Measurements from ENCODE around the gene MAML3.

The MAML3 gene

DNA sequence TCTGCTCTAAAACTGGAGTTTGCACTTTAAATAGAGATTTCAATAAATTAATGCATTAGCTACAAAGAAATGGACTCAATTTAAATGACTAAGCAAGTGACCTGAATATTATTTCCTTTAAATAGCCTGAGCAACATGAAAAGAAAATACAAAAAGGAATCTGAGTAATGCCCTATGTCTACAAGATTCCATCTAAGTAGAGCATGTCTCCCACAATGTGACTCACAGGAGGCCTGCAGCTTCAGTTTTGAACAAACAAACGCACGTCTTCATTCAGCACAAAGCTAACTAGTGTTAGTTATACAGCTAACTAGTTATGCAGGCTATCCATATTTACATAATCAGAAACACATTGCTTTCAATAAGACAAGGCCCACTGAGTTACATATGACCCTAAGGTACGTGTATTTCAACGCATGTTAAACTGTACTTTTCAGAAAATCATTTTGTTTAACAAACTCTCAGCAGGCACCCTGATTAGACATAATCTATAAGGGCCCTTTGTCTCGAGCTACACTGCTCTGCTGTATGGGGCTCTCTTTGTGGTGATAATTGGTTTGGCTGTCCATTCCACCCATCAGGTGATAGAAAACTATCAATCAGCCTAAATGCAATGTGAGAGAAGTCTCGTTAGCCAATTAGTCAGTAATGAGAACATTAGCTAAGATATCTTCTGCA lies 116.5 kb downstream of the MAML3 start:
- DNase-seq = no peak

DNA sequence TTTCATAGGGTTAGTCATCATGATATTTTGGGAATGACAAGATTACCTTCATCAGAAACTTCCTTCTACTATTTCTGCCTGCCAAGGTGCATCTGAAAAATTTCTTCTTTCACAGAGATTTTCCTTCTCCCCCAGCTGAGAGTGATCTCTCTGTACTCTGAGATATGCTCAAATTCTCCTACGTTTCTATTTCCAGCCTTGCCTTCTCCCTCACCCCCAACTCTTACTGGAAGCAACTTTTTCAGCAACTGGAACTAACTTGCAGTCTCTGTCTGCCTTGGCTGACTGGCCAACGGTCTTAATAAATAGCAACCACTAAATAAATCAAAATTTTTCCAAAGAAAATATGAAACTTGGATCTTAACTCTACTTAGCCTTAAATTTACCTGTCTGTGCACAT lies 122.3 kb downstream of the MAML3 start:
- DNase-seq = no peak

DNA sequence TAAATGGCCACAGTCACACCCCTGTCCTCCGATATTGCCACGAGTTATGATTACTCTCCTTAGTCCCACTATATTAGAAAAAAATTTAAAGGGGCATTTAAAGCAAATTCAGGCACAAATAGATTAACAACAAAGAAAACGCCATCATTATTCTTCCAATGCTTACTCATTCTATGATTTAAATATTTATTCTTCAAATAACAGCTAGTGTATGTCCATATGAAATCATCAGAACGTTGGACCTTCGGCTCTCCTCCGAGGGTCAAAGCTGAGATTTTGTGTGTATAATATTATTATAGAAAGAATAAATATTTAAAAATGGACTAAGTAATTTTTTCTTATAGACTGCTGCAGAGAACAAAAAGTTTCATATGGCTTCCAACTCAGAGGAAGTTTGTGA lies 122.9 kb downstream of the MAML3 start:
- no peak for DNase-seq

DNA sequence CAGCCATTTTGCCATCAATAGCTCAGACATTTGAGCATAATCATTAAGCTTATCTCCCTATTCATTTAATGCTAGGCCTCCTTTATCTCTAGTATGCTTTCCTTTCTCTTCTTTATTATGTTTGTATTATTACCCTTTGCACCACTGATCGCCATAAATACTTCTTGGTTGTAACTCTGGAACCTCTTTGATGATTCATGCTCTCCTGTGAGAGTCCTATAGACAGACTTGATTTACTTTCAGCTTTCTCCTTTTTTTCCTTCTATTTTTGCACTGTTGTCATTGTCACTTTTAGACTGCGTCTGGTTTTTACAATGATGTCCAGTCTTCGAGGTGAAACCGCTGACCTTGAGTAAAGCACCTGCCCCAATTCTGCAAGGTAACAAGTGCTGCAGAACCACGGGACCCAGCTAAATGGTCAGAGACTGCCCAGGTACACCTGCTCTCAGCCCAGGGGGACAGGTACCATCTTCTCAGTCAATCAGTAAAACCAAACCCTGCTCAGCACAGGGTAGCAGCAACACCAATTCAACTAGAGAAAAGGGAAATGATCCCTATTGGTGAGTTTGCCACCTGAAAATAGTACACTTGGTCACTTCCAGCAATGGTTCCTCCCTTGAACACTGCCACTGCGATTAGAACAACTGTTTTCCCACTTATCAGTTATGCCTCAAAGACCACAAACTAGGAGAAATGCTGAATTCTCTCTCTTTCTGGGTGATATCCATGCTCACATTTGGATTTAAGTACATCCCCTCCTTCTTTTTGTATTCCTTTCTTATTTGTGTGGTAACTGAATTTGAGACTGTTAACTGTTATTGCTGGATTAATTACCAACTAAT lies 125.1 kb downstream of the MAML3 start:
- no peak for DNase-seq

DNA sequence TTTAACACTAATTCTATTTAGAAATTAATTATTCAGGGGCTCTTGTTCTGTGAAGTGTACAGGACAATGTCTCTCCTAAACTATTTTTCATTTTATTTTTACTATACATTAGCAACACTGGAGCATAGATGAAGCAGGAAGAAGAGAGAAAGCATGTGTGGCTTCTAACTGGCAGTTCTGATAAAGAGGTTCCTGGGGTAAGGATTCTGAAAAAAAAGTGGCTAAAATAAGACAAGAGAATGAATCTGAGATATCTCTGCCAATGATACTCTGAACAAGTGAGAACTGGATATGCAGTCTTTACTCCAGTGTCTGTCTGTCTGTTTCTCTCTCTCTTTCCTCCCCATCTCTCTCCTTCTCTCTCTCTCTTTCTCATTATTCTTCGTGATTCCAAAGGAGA lies 125.9 kb downstream of the MAML3 start:
- DNase-seq = no peak

DNA sequence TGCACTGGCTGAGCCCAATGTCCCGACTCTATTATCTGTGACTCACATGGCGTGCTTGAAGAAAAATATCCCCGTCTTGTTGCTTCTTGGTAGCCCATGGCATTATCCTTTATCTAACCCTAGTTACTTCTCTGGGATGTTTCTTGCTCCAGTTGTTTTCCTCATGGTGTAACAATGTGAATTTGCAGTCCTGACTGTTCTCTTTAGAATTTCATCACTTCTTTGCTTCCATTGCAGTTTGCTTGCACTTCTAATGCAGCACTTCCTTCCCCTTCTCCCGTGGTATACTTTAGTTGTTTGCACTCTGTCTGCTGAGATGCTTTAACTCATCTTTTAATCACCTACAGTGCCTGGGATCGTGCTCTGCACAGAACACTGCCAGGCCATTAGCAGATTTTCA lies 126.9 kb downstream of the MAML3 start:
- DNase-seq = no peak

DNA sequence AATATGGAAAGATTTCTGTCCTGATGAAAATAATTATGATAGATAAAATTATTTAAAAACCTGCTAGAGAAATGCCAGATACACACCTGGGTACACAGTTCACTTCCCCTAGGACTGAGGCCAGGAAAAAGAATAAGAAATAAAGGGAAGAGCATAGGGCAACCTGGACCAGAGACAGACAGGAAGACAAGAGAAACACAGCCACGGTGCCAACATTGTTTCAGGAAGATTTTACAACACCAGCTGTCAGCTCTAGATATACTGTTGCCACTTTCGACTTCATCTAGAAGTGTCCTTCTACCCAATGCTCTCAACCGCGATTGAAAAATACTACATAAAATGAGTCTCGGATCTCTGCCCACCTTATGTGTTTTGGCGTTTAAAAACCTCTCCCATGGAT lies 128.5 kb downstream of the MAML3 start:
- DNase-seq = no peak

DNA sequence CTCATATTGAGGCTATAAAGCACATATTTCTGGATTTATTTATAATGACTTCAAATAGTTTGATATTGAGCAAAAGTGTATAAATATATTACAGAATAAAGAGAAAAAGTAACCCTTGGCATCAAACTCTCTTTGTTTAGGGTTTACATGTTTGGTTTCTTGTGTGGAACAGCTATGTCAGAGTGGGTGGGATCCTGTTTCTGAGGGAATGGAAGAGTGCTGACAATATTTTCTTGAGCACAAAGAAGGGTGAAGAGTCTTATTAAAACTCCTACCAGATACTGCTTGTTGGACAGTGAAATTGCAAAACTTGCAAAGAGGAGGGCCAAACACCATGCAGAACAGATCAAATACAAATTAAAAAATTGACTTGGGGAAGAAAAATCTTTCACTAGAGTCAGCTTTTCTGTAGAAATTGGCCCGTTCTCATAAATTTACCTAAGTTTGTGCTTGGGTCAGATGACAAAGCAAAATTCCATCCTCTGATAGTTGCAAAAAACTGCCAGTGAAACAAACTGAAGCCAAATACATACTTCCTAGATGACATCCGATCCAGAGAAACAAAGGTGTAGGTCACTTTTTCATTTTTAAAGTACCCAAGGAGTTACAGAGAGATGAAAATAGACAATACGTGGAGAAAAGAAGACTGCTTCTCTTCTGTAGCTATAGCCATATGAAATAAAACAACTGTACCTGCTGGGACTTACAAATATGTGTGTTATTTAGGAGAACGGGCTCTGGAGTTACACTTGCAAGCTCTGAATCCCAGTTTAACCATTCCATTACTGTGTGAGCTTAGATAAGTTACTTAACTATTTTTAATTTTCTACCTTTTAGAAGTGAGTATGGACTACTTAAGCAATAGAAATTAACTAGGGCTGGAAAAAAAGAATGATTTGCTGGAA lies 133.3 kb downstream of the MAML3 start:
- DNase-seq = no peak

DNA sequence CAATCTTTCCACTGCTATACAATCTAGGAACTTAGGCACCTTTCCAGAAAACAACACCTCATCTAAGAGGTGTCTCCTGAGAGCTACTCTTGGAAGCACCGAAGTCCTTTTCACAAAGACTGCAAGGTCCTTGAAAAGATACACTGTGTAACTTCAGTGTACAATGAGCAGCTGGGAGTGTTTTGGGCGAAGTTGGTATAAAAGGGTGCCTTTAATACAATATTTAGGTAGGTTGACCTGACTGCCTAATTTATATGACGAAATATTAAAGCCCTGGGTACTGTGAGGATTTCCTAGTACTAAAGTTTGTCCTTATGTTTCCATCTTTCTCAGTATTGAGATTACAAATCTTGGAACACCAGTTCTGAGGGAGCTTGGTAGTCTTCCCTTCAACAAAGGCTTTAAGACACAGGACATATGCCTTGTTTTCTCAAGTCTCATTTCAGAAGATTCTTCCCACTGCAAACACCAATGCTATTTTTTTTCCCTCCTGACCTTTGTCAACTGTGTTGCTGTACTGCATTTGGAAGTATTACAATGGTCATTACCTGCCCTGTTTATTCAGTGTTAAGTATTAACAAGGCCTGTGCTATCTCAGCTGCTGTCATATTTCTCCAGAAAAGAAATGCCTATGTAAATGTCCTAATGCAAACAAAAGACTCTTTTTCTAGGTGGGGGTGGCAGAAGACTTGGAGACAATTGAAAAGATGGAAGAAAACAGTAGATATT lies 134.2 kb downstream of the MAML3 start:
- DNase-seq = no peak

DNA sequence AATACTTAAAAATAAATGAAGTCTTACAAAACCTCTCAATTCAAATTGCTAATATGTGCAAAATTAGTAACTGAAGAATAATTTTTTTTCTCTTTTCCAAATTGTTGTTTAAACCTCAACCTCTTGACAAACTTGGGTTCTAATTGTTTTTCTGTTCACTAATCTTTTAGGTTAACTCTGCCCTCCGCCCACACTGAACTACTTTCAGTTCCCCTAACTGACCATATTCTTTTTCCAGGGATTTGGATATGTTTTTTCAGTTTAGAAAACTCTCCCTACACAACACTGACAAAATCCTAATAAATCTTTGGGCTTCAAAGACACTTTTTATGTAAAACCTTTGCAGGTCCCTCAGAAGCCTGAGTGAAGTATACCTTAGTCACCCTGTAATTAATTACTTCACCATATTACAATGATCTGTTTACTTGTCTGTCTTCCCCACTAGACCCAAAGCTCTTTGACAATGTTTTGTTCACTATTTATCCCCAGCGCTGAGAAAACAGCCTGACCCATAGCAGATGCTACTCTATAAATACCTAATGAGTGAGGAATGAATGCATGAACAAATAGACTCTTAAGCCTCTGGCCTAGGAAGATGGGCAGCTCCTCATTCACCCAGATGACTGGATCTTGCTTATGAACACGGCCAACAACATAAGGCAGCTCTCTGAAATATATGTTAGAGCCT lies 134.9 kb downstream of the MAML3 start:
- no peak for DNase-seq

DNA sequence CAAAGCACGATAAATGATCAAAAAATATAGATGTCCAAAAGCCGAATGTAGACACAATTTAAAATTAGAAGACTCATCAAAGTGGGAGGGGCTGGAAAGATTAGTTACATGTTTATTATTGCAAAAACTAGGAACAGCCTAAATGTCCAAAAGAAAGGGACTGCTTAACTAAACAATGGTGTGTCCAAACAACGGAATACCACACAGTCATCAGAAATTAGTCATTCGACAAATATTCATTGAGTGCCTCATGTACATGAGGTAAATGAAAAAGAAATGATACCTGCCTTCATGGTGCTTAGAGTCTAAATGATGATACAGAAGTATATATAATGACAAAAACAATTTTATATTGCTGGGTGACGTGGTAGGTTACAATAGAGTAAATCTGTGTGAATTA lies 139.7 kb downstream of the MAML3 start:
- DNase-seq = no peak

DNA sequence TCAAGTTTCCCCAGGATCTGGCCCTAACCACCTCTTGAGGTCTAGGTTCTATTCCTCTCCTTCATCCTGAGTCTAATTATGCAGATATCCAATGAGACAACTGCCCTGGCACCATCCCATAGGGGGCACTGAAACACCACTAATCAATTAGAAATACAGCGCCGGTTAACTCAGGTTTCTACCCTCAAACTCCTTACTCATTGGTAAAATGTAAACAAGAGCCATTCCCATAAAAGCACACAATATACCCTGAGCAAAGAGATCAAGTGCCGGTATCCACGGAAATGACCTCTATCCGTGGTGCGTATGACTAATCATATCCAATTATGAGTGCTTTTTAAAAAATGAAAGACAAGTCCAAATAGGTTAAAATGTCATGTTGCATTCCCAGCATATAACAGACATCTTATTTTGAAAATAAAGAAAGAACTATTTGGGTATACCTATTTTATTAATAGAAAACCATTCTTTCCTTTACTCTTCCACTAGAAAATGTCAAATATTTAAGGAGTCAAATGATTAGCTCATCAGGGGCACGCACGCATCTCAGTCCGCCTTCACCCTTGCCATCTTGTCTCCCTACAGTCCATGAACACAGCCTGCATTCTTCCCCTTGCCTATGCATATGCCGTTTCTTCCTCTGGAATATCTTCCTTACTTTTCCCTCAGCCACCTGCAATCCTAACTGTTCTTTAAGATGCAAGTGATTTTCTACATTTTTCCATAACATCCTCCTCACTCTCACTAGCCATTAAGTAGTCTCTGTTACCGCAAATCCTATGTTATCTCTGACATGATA lies 141.1 kb downstream of the MAML3 start:
- peak; percentile 41 for DNase-seq

DNA sequence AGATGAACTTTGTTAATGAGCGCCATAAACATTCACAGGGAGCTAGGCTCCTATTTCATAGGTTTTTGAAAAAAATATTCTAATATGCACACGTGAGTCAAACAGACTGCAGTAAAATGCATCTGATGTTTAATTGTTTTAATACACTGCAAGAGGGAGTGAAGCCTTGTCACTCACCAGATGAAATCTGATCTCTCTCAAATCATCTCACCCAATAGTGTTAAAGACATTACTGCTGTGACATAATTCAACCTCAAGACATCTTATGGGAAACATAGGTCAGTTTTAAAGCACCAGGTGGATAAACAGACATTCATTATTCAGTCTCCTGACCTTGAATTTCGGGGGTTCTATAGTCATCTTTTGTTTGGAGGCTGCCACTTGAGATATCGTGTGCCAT lies 148.3 kb downstream of the MAML3 start:
- DNase-seq = no peak

DNA sequence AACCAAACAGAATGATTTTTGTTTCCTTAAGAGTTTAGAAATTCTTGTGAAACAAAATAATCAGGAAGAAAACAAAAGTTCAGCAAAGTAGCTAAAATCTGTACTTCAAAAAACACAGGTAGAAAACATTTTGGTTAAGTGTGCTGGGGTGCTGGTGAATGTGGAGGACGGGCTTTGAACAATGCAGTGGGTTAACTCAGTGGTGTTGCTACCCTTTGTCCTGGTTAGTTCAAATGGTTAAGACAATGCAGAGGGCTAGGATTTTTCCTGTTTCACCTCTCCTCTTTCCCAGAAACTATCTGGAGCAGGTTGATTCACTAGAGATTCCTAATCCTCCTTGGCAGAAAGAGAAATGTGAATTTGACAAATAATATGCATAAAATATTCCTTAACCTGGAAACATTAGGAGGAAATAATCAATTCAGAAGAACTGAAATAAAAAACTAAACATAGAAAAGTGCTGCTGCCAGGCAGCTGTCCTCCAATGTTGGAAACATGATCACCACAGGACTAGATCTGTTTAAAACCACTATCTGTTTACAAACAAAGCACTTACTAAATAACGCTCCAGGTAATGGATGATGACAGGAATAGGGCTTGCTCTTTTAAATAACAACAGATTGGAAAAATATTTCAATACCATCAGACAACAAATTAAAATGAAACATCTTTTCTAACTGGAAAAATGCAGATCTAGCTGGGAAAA lies 148.9 kb downstream of the MAML3 start:
- DNase-seq = no peak

DNA sequence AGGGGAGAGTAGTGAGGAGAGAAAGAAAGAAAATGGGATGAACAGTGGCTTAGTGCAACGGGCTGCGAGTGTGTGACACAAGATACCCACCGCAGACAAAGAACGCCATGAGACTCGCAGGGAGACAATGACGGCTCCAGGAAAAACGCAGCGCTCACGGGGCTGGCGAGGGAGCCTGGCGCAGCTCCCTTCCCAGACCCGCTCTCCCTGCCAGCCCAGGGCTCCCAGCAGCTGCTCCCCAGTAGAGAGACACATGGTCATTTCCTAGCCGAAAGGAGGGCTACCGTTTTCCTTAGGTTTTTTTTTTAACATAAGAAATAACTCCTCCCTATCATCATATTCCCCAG lies 149.5 kb downstream of the MAML3 start:
- no peak for DNase-seq

DNA sequence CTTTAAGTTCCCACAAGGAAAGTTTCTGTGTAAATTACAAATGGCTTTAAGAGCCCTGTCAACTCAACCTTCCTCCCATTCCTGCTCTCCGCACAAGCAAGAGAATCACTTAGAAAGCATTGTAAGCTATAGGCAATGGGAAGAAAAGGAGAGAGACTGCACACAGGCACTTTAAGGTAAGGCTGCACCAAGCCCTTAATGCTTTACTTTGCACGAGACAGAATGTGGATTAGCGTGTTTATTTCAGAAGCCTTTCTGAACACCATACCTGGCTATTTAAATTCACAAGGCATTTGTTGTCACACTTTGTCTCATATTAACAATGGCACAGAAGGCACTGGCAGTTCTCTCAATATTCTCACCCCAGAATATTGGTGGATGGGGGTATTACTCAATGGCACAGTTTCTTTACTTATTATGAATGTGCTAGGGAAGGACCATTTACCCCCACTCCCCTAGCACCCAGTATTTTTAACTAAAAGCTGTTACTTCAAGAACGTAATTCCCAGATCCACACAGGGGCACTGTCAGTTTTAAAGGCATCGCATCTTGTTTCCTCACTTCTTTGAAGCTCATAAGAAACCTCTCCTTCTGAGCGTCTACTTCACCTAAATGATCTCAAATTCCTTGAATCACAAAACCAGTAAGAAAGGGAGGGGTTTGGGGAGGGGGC lies 150.0 kb downstream of the MAML3 start:
- DNase-seq = no peak

DNA sequence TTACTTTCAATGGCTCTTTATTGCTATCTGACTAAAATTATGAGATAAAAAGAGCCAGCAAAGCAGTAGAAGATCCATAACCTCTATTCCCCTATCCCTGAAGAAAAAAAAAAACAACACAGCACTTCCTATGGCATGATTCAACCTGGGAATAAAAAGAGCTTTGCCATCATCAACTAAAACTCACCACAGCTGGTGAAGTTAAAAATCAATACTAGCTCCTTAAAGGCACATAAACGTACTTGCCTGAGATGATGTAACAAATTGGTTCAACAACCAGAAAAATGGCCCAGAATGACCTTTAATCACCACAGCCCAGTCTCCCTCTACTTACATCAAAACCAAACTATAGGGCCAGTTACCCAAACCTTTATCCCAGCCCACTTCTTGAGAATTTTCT lies 153.8 kb downstream of the MAML3 start:
- no peak for DNase-seq

DNA sequence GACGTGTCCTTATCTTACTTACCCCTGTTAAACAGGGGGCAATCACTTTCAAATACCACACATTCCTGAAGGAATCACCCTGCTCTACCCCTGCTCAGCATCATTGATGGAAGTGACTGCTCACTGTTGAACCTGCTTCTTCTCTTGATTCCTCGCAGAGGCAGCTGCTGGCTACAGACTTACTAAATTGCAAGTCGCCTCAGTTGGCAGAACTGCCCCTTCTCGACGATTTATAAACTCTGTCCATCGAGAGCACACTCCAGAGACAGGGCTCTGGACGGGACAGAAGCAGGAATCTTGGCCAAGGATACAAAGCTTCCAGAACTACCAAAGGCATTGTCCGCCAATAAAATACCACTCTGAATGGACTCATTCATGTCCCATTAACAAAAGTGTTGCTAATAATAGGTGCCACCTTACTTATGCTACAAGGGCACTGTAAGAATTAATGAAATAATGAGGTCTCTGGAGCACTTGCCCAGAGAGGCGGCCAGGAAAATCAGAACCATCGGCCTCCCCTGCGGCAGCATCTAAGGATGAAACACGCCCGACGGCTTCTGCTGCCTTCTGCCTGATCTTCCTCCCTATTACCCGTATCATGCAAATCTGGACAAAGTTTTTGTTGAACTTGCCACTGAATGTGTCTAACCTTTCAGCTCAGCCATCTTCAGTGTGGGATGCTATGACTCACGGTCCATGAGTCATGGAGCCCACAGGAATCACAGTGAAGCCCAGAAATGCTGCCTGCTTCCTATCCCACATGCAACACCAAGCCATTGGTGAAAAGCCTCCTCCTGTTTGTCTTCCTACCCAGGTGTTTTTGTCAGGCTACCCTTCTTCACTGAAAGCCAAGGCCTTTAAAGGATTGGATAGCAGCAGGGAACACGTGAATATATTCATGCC lies 164.9 kb downstream of the MAML3 start:
- no peak for DNase-seq

DNA sequence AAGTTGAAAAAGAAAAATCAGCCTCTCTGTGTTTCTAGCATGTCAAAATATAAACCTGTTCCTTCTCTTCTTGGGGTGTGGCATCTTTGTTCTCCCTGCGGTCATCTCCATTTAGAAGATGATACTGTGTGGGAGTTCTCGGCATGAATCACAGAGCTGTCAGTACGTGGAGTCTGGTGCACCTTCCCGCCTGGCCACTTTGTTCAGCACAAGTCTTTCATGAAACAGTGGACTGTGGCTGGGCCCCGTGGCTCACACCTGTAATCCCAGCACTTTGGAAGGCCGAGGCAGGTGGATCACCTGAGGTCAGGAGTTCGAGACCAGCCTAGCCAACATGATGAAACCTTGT lies 166.5 kb downstream of the MAML3 start:
- no peak for DNase-seq
